Psoas muscle (tissue), 8 donors: ENCODE results near the gene SPRR3. TPM values are rescaled to one million over a fixed set of nuclear protein-coding genes. Genes with fewer than 3 reads are reported as not detected.

ENCODE experiments used
- ATAC-seq, 4 donors: fragments of 200-7000 bp; cut with Tn5 transposase; one replicate each; pipeline ENCODE4 v1.9.1; 2020; ENCODE audit warnings: moderate library complexity in 3 of 4, mild to moderate bottlenecking in 2 of 4
- DNase-seq, 2 donors: peaks; one replicate each; pipeline ENCODE4 v3.0.0-alpha.2; 2020
- H3K27ac ChIP-seq: fragments of 200-600 bp; one replicate; pipeline ENCODE4 v1.8.0; 2022
- H3K27me3 ChIP-seq, 3 donors: fragments of 200-600 bp in 1 of 3; one replicate each; pipeline versions ENCODE4 v1.6.1 to v1.8.0; 2013 to 2022; ENCODE audit warnings: low read length in 2 of 3, mild to moderate bottlenecking in 2 of 3, moderate library complexity in 1 of 3; ENCODE audit not compliant: insufficient read depth in 3 of 3
- H3K36me3 ChIP-seq, 2 donors: fragments of 200-600 bp in 1 of 2; one replicate each; pipeline versions ENCODE4 v1.6.1 to v1.8.0; 2013 to 2022; ENCODE audit warnings: low read depth in 1 of 2, mild to moderate bottlenecking in 1 of 2, moderate library complexity in 1 of 2; ENCODE audit not compliant: insufficient read depth in 1 of 2
- H3K4me1 ChIP-seq: fragments of 200-600 bp; one replicate; pipeline ENCODE4 v1.8.0; 2022
- H3K4me3 ChIP-seq: fragments of 200-600 bp; one replicate; pipeline ENCODE4 v1.8.0; 2022; ENCODE audit warnings: mild to moderate bottlenecking
- H3K9me3 ChIP-seq: fragments of 200-600 bp; one replicate; pipeline ENCODE4 v1.8.0; 2022
- WGBS, 3 donors: extraction: QIAGEN DNeasy Blood & Tissue Kit; methylation state at CpG; one replicate each; pipeline versions ENCODE4 v1.1.6 to v1.1.7; 2013; 5-methylcytosine and 5-hydroxymethylcytosine counted together
- intact Hi-C, 2 donors: fragments of 100-400 bp; cut with DNase I; formaldehyde crosslinking; loops; one replicate each; pipeline versions ENCODE4 v1.11.0 to v1.14.2; 2022
- polyA plus RNA-seq, 3 donors: library from polyadenylated mRNA; stranded (reverse); fragments of 200-250 nt; gene quantifications; one replicate each; pipeline ENCODE4 v1.2.3, GENCODE V29; 2013
- total RNA-seq, 4 donors: library from RNA; stranded (reverse); fragmentation: NEBNext Ultra II Directional in 2 of 4; extraction: Animal tissue kit (Norgen Biotek cat#: 25700) in 2 of 4; gene quantifications; one replicate each; pipeline versions ENCODE4 v1.2.1 to v1.2.4, GENCODE V29; 2021 to 2023
- TF ChIP-seq, protein P1 (sequence below): fragments of 200-600 bp; IDR thresholded peaks from one replicate; pipeline ENCODE4 v1.8.0; 2022; ENCODE audit warnings: antibody characterized with exemption
- donor health status: healthy with polysubstance abuse.
- donor health status: DM: no; HTN: no; CAD: no; lungs with moderate emphysema.
- donor health status: Bipolar disorder and iron deficiency.
- donor health status: healthy.
- donor health status: DM: yes; HTN: yes; CAD: no.
- donor health status: DM: no; HTN: no; CAD: no.
- donor health status: DM: no; HTN: no; CAD: no.
- donor health status: DM: yes; HTN: yes; CAD: no.

SPRR3 gene
- total and polyA plus RNA-seq, 7 donors = 0.32 to 1.2 (median 0.98) TPM; not detected in 3

- TF ChIP-seq, protein P1, sequence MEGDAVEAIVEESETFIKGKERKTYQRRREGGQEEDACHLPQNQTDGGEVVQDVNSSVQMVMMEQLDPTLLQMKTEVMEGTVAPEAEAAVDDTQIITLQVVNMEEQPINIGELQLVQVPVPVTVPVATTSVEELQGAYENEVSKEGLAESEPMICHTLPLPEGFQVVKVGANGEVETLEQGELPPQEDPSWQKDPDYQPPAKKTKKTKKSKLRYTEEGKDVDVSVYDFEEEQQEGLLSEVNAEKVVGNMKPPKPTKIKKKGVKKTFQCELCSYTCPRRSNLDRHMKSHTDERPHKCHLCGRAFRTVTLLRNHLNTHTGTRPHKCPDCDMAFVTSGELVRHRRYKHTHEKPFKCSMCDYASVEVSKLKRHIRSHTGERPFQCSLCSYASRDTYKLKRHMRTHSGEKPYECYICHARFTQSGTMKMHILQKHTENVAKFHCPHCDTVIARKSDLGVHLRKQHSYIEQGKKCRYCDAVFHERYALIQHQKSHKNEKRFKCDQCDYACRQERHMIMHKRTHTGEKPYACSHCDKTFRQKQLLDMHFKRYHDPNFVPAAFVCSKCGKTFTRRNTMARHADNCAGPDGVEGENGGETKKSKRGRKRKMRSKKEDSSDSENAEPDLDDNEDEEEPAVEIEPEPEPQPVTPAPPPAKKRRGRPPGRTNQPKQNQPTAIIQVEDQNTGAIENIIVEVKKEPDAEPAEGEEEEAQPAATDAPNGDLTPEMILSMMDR = no peak
- Histone ChIP-seq H3K27ac (no peak overlapping the region), H3K27me3 (peaks cover 0 to 2% (median 0%) of the 10 kb centered on the region in 3 donors), H3K4me1 (no peaks in the 10 kb centered on the region), H3K4me3 (no peak overlapping the region), H3K36me3 (no peaks in the 10 kb centered on the region), H3K9me3 (no peaks in the 10 kb centered on the region)
- DNase-seq (no peak), ATAC-seq (no peak)
- 80 to 88% (median 86%) methylated on average over 7 of the region's 7 CpGs for WGBS, 3 donors
- intact Hi-C loops = no loop called here
Observed at GRCh38 chr1:153023109-153023508, 21.6 kb downstream of the SPRR3 start.

DNA sequence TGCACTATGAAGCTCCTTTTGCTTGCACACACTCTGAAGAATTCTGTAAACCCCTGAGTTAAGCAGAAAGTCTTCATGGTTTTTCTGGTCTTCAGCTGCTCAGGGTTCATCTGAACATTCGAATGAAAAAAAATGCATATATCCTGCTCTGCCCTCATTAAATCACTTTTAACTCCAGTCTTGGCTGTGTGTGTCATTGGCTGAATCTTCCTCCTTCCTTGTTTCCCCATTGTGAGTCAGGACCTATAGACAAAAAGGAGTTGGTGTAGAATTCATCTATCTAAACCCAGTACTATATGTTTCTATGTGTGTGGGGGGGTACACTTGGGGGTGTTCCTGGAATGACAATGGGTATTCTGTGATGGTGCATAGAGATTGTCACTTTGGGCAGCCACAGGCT is 22.9 kb downstream of the SPRR3 start:
- no peaks in the 10 kb centered on the region for H3K9me3 ChIP-seq
- no peak for DNase-seq
- intact Hi-C loops = no loop called here
- no peak overlapping the region for H3K27ac ChIP-seq
- peaks cover 0 to 2% (median 0%) of the 10 kb centered on the region in 3 donors for H3K27me3 ChIP-seq
- no peak for ATAC-seq
- no peaks in the 10 kb centered on the region for H3K36me3 ChIP-seq
- 65 to 83% (median 73%) methylated on average over 1 of the region's 1 CpG for WGBS, 3 donors
- H3K4me3 ChIP-seq = no peak overlapping the region
- TF ChIP-seq, protein P1 = no peak
- no peaks in the 10 kb centered on the region for H3K4me1 ChIP-seq

- intact Hi-C loops = no loop called here
- no peaks in the 10 kb centered on the region for H3K36me3 ChIP-seq
- H3K4me1 ChIP-seq = no peaks in the 10 kb centered on the region
- 78 to 89% (median 81%) methylated on average over 1 of the region's 1 CpG for whole genome bisulfite sequencing, 3 donors
- no peaks in the 10 kb centered on the region for H3K9me3 ChIP-seq
- ATAC-seq (no peak), DNase-seq (no peak)
- no peak overlapping the region for H3K4me3 ChIP-seq
- no peak overlapping the region for H3K27ac ChIP-seq
- TF ChIP-seq, protein P1 = no peak
- H3K27me3 ChIP-seq = no peaks in the 10 kb centered on the region
Observed at GRCh38 chr1:153025797-153026196, 24.2 kb downstream of the SPRR3 start.

DNA sequence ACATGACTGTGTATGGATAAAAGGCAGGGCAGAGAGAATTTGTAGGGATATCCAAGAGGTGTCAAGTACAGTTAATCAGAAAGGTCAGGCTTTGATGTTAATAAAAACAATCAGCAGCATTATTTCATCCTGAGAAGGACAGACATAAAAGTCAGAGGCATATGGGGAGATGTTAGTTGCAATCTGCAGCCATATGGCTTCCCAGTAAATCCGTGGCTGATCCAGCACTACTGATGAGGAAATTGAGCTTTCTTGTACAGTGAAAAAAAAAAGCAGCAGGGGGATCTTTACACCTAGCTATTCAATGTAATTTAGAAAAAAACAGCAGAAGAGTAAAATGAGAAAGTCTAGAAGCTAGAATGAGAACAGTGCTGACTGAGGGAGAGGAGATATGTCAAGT is 27.2 kb downstream of the SPRR3 start:
- WGBS, 3 donors = 44 to 58% (median 54%) methylated on average over 1 of the region's 1 CpG
- H3K4me3 ChIP-seq = no peak overlapping the region

DNA sequence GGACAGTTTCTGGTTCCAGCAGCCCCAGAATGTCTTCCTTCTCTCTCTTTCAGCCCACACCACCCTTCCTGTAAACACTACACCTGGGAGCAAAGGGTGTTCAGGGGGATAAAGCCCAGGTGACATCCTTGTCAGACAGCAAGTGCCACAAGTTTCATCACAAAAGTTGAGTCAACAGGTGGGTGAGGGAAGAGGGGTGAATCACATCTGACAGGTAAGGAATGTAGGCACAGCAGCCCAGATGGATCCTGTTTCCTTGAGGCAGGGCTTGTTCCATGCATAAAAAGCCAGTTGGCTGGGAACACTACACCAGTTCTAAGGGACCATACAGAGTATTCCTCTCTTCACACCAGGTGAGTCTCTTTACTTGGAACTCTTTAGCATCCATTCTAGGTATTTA is 29.3 kb downstream of the SPRR3 start, which contains the start of gene SPRR1B:
TSS of gene SPRR1B (plus strand) at position 309 of the 400 bp plus-strand sequence. CDS start 1,143 bp downstream, outside the sequence.
- Histone ChIP-seq H3K4me3 (no peak within 1 kb of the TSS), H3K4me1 (no peaks in the 10 kb centered on the region), H3K27ac (no peak within 1 kb of the TSS), H3K36me3 (no peaks in the 10 kb centered on the region), H3K27me3 (no peaks in the 10 kb centered on the region), H3K9me3 (no peaks in the 10 kb centered on the region)
- TF ChIP-seq, protein P1 = no peak
- intact Hi-C loops = no loop called here
- no peak for DNase-seq
- ATAC-seq = no peak

More for the DNA sequence above, 27.2 kb downstream of the SPRR3 start:
- ATAC-seq (no peak), DNase-seq (no peak)
- Histone ChIP-seq H3K9me3 (no peaks in the 10 kb centered on the region), H3K27ac (no peak overlapping the region), H3K4me1 (no peaks in the 10 kb centered on the region), H3K27me3 (no peaks in the 10 kb centered on the region), H3K36me3 (no peaks in the 10 kb centered on the region)
- TF ChIP-seq, protein P1 = no peak
- intact Hi-C loops = no loop called here
